Stimulated activated CD4-positive, alpha-beta T cell treated with anti-CD3 and anti-CD28 coated beads, Interleukin-12 subunit alpha, Interleukin-12 subunit beta, amount 100 ng/mL, for 48 hours (primary cell): Measurements from ENCODE around the gene LONP1.
"Not testable (repeated sequence)": the region's sequence is repeated elsewhere in the genome, so short reads cannot be mapped to it uniquely, and the experiment has no call there.

Experiments used
- DNase-seq, 3 donors: peaks; one replicate each; pipeline ENCODE4 v3.0.0-alpha.2; 2020; ENCODE audit warnings: low read depth in 2 of 3, low spot score in 1 of 3

LONP1 gene

DNA sequence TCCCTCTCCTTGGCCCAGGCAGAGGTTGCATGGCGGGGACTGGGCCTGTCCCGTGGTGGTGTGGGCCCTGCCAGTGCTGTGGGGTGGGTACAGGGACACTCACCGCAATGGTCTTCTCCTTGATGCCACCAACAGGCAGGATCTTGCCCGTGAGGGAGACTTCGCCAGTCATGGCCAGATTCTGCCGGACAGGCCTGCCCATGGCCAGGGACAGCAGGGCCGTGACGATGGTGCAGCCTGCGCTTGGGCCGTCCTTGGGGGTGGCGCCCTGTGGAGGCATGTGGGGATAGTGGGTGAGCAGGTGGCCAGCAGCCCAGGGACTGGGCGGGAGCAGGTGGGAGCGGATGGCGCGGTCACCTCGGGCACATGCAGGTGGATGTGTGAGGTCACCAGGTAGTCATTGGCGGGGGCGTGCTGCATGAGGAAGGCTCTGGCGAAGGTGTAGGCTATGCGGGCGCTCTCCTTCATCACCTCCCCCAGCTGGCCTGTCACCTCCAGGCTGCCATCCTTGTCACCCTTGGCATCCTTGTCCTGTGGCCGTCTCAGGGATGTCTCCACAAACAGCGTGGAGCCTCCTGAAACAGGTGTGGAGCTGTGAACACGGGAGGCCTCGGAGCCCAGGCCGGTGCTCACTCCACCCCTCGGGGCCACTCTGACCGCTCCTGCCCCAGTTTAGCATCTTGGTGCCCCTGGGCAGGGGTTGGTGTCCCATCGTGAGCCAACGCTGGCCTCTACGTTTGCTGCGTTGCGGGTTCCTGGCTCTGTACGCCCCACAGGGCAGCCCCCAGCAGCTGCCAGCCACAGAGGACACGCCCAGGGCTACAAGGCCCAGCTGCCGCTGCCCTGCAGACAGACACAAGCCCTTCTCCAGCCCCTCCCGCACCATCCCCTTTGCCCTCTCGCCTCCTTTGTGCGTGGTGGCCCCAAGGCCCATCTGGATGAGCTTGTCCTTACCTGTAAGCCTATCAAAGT, 26.5 kb downstream of the LONP1 start:
- no peak for DNase-seq

DNA sequence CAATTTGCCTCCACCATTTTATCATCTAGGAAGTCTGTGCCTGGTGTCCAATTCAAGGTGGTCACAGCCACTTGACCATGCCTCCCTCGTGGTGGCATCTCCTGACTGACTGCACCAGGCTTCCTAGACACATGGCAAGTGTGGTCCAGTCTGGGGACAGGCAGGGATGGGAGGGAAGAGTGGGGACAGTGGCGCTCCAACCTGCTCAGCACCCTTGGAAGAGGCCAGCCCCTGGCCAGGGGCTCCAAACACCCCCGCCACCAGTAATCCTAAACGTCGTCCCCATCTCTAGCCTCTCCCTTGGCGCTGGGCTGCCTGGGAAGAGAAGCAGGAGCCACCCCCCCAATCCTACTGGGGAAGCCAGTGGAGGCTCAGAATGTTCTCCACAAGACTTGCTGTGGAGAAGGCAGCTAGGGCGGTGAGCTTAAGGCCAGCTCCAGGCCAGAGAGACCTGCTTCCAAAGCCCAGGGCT, 27.2 kb downstream of the LONP1 start:
- no peak for DNase-seq

DNA sequence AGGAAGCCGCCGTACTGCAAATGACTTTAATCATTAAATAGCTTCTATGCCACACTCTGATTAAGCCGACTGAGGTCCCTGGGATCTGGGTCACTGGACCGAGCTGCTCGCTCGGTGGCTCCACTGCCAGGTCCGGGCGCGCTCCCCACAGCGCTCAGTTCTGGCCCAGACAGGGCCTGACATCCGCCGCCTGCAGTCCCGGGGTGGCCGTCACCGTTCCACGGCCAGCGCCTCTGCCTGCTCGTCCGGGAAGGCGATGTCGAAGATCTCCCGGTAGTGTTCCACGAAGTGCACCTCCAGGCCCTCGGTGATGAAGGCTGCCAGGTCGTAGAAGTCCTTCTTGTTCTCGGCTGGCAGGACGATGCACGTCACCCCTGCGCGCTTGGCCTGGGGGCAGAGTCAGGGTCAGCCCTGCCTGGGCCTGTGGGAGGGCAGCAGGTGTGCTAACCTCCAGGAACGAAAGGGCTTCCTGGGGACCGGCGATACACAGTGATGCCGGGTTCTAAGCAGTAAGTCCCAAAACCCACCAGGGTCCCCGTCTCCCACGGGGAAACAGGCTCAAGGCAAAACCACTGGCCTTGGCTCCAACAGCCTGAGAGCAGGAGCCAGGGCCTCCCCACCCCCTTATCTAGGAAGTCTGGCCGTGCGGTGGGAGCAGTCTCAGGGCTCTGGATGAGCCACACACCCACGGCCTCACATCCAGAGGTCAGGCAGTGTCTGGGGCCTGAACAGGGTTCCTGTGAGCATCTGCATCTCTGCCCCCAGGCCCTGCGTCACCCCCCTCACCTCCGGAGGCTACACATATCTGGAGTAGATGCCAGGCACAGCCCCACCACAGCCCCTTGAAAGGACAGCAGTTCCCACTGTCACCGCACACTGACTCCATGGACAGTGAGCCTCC, 27.9 kb downstream of the LONP1 start:
- DNase-seq, result peak in 1 of 3 donors; percentile 21

DNA sequence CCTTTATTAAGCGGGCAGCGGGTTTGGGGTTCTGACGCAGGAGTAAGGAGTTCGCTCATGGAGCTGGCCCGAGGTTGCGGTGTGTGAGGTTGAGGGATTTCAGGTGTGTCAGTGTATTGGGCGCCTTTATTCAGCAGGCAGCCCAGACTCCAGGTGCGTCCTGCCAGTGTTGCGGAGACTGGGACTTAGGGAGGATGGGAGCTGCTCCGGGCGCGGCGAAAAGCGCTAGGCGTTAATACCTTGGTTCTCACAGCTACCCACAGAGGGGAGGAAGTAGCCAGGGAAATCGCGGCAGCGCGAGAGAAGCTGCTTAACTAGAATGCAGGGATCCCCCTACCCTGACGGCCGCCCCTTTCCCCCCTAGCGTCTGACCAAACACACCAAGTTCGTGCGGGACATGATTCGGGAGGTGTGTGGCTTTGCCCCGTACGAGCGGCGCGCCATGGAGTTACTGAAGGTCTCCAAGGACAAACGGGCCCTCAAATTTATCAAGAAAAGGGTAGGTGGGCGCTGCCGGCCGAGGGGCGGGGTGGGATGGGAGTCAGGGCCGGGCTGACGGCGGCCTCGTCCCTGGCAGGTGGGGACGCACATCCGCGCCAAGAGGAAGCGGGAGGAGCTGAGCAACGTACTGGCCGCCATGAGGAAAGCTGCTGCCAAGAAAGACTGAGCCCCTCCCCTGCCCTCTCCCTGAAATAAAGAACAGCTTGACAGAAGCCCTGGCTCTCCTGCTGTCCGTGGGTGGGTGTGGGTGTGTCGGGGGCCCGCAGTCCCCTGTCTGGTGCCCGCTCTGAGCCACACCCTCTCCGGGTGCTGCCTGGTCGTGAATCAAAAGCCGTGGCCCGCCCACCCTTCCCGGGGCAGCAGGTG, 28.8 kb downstream of the LONP1 start:
- peak; percentile 45 to 58 (median 48) for DNase-seq

DNA sequence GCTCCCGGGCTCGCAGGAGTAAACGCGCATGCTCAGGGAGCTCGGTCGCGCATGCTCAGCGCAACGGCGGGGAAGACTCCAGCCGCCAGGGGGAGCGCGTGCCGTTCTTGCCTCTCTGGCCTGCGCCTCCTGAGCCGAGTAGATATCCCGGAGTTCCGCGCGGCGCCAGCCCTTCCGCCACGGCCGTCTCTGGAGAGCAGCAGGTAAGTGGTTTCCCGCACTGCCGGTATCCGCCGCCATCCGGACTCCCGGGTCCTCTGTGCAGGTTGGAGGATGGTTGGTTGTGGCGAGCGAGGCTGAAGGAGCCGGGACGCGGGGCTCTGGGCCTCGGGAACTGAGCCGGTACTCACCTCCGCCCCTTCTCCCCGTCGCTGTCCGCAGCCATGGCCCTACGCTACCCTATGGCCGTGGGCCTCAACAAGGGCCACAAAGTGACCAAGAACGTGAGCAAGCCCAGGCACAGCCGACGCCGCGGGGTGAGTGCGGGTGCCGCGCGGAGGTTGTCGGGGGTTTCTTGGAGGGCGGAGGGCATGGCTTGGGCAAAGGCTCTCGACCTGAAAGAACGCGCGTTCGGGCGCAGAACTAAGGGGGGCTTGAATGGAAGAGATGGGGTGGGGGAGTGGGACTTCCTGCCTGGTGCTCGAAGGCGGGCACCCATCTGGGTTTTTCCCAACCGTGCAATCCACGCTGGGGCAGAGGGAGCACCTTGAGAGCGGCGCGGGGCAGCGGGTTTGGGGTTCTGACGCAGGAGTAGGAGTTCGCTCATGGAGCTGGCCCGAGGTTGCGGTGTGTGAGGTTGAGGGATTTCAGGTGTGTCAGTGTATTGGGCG, 29.6 kb downstream of the LONP1 start, which contains the start of gene RPL36:
RPL36 (plus strand) TSS at position 171 of the 830 bp plus-strand sequence; CDS start at position 384, 213 bp downstream.
- DNase-seq, result peak; percentile 98 to 99 (median 98)

DNA sequence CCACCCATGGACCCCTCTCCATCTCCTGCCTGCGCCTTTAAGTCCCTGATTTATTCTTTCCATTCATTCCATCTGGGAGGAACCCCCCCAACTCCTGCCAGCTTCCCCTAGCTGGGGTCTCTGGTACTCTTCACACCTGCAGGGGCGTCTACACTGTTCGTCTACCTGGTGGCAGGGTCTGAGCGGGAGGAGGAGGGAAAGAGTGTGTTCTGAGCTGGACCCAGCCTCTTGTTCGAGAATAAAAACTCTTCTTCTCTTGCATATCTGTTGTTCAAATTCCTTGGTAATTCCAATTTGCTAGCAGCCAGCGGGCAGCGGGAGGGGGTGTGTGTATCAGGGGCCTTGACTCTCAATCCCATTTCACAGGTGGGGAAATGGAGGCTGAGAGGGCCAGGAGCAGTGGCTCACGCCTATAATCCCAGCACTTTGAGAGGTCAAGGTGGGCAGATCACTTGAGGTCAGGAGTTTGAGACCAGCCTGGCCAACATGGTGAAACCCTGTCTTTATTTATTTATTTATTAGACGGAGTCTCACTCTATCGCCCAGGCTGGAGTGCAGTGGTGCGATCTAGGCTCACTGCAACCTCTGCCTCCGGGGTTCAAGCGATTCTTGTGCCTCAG, 31.6 kb downstream of the LONP1 start:
- DNase-seq, result not testable (repeated sequence)

DNA sequence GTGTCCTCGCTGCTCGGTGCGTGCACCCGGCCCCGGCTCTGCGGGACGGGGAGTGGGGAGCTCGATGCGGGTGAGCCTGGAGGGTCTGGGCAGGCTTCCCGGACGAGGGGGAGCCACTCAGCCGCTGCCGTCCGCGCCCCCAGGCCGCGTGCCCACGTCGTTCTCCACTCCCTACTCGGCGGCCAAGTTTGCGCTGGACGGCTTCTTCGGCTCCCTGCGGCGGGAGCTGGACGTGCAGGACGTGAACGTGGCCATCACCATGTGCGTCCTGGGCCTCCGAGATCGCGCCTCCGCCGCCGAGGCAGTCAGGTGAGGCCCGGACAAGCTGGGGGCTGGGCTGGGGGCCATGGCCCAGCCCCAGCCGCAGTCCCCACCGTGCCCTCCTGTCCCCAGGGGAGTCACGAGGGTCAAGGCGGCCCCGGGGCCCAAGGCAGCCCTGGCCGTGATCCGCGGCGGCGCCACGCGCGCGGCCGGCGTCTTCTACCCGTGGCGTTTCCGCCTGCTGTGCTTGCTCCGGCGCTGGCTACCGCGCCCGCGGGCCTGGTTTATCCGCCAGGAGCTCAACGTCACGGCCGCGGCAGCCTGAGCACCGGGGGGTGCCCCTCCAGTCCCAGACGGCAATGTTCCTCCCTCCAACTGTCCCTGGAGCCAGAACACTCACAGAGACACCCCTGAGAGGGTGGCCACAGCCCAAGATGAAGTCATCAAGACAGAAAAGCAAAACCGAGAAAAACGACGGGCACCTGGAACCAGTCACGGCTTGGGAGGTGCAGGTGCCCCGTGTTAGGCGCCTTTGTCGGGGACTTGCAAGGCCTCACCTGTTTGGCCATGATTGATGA, 32.4 kb downstream of the LONP1 start:
- no peak for DNase-seq

DNA sequence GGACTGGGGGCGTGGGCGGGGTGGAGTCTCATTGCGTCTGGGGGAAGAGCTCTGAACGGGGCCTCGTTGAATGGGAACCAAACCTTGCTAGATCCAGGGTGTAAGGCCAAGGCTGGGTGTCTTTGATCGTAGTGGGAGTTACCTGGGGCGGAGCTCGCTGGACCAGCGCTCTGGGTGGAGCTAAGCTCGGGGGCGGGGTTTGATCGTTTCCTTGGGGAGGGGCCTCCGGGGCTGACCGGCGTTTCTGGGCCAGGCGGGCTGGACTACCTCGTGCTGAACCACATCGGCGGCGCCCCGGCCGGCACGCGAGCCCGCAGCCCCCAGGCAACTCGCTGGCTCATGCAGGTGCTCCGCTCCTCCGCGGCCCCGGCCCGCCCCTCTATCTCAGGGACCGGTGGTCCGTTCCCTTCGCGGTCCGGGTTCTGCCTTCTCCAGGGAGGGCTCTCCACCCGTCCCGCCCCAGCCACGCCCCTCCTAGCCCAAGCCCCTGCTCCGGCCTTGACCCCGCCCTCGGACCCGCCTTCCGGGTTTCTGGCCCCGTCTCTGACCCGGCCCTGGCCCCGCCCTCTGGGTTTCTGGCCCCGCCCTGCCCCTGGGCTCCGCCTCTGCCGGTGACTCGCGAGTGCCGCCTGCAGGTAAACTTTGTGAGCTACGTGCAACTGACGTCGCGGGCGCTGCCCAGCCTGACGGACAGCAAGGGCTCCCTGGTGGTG, 33.1 kb downstream of the LONP1 start:
- peak; percentile 98 to 100 (median 100) for DNase-seq

DNA sequence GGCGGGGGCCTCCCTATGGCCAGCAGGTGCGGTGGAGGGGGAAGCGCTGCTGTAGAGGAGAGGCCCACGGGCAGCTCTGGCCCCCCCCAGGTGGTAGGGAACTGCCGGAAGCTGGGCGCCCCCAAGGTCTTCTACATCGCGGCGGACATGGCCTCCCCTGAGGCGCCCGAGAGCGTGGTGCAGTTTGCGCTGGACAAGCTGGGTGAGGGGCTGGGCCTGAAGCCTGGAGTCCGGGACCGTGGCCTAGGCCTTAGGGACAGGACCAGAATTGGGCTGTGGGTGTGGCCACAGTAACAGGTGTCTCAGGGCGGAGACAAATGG, 33.7 kb downstream of the LONP1 start:
- no peak for DNase-seq

DNA sequence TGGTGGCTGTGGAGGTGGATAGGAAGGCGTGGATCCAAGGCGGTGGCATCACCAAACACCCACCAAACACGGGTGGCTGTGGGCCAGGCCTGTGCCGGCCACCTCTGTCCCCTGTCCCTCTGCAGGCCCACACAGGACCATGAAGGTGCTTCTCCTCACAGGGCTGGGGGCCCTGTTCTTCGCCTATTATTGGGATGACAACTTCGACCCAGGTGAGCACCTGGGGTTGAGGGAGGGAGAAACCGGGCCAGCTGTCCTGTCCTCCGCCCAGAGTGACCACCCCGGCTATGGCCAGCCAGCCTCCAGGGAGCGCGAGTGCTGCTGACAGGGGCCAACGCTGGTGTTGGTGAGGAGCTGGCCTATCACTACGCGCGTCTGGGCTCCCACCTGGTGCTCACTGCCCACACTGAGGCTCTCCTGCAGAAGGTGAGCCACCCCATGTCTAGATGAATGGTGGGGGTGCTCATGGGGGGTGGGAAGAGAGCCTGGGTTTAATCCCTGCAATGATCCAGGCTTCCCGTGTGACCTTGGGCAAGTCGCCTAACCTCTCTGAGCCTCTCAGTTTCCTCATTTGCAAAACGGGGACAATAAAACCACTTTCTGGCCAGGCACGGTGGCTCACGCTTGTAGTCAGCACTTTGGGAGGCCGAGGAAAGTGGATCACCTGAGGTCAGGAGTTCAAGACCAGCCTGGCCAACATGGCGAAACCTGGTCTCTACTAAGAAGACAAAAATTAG, 35.1 kb downstream of the LONP1 start:
- no peak for DNase-seq

DNA sequence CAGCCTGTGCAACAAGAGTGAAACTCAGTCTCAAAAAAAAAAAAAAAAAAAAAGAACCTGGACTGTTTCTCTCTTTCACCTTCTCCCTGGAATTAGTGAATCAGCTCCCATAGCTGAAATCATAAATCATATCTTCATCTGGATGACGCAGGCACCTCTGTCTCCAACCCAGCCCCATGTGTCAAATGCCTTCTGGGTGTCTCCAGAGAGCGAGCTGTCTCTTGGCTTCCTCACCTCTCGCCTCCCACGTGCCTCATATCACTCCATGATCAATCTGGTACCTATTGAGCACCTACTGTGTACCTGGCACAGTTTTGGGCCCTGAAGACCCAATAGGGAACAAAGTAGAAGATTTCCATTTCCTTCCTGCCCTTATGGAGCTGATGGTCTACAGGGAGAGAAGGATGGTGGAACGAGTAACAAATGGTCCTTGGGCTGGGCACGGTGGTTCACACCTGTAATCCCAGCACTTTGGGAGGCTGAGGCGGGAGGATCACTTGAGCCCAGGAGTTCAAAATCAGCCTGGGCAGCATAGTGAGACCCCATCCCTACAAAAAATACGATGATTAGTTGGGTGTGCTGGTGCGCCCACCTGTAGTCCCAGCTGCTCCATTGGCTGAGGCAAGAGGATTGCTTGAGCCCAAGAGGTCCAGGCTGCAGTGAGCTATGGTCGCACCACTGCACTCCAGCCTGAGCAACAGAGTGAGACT, 36.6 kb downstream of the LONP1 start:
- DNase-seq, result no peak

DNA sequence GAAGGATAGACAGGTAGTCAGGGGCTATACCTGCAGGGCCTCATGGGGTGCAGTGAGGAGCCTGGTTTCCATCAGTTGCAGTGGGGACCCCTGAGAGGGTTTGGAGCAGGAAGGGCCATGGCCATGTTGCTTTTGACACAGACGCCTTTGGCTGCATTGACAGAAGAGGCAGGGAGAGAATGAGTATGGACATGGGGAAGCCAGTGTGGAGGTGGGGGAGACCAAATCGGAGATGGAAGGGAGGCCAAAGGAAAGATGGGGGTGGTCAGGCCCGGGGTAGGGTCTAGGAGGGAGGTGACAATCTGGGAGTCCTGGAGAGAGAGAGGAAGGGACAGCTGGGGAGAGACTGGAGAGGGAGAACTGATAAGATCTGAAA, 37.9 kb downstream of the LONP1 start:
- no peak for DNase-seq

DNA sequence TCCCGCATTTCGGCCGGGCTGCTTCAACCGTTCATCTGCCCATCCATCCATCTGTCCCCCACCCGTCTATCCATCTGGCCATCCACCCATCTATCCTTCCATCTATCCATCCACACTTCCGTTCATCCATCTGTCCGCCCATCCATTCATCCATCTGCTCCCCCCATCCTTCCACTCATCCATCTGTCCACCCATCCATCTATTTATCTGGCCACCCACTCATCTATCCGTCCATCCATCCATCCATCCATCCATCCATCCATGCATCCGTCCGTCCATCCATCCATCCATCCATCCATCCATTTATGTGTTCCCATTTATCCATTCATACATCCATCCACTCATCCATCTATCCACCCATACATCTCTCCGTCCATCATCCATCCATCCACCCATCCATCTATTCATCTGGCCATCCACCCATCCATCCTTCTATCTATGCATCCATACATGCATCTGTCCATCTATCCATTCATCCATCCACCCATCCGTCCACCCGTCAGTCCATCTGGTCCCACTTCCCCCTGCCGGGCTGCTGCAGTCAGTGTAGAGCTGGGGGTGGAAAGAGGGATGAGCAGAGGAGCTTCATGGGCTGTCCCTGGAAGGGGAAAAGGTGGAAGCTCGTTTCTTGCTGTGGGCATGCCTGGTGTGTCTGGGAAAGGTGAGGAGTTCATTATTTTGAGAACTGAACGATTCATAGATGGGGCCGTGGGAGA, 38.4 kb downstream of the LONP1 start:
- DNase-seq, result no peak

DNA sequence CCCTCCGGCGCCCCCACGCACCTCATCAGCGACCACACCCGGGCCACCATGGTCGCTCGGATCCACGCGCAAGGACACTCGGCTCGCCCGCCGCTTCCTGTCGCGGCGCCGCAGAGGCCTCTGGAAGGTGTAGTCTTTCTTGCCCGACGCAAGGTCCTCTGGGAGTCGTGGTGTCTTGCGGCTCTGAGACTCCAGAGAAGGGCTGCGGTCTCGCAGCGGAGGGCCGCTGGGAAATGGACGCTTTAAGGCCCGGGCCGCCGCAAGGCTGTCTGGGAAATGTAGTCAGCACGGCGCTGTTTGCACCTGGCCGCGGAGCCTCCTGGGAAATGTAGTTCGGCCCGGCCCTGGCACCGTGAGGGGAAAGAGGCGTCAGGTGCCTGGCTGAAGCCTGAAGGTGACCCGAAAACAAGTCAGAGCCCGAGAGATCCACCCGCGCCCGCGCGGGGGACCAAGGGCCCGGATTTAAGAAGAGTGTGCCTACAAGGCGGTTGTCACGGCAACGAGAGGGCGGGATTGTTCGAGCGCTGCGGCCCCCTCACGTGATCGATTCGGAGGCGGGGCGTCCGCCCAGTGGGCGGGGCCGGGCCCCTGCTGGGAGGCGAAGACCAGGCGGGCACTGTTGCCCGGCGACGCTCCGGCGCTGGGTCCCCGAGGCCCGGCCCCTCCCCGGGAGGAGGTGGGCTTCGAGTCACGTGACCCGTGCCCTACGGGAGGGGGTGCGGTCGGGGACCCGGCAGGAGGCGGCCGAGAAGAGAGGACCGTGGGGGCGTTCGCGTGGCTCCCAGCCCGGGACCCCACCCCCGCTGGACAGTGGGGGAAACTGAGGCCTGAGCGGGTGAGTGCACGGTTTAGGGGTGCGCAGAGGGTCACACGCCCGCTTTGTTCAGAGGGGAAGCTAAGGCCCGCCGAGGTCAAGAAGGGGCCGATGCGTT, 39.2 kb downstream of the LONP1 start, which contains the start of the genes HSD11B1L and MICOS13:
HSD11B1L (plus strand) TSS at position 591 of the 932 bp plus-strand sequence. CDS start 3,806 bp downstream, outside the sequence.
MICOS13 (minus strand) TSS at position 80 of the 932 bp plus-strand sequence; CDS start at position 50, 30 bp downstream.
- DNase-seq, result peak; percentile 95 to 96 (median 96)

DNA sequence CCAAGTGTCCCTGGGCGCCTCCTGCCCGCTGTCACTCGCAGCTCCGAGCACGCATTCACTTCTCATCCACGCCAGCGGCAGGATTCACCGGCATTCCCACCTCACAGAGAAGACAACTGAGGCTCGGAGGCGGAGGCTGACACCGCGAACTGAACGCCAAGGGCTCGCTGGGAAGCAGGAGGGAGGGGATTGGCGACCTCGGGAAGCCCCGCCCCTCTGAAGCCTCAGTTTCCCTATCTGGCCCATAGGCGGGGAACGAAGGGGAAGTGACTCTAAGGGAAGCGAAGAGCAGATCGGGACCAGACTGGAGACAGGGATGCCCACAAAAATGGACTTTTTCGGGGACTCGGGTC, 39.9 kb downstream of the LONP1 start:
- no peak for DNase-seq
